AG10803 (cell line): Measurements from ENCODE around the gene KCNN4.
A peak's percentile ranks its signal among the peaks of the same experiment; 100 is the strongest.

Experiments used
- DNase-seq: peaks from one replicate; pipeline ENCODE4 v3.0.0; 2010; ENCODE audit warnings: low read depth
- H3K4me3 ChIP-seq: 2 replicates; pipeline ENCODE4 v1.5.1; 2011; ENCODE audit warnings: mild to moderate bottlenecking, low read length, control low read depth
- CTCF ChIP-seq: conservative IDR thresholded peaks from 2 replicates; pipeline ENCODE4 v1.5.1; 2011; ENCODE audit warnings: mild to moderate bottlenecking, low read length, control low read depth, inconsistent platforms

The KCNN4 gene

GRCh38 chr19:43752287-43752875 lies 28.4 kb downstream of the KCNN4 start:
- no peak for TF ChIP-seq CTCF
- DNase-seq = no peak
- no peak overlapping the region for H3K4me3 ChIP-seq

GRCh38 chr19:43751466-43752220 lies 29.1 kb downstream of the KCNN4 start:
- peak; percentile 70 for DNase-seq
- H3K4me3 ChIP-seq = no peak overlapping the region
- no peak for TF ChIP-seq CTCF

- H3K4me3 ChIP-seq = no peak overlapping the region
- no peak for DNase-seq
- TF ChIP-seq CTCF = no peak
These were observed 30.9 kb downstream of the KCNN4 start for GRCh38 chr19:43749898-43750297.

GRCh38 chr19:43749152-43749551 lies 31.6 kb downstream of the KCNN4 start:
- TF ChIP-seq CTCF = no peak
- H3K4me3 ChIP-seq = no peak overlapping the region
- DNase-seq = no peak

- TF ChIP-seq CTCF = no peak
- no peak for DNase-seq
- no peak overlapping the region for H3K4me3 ChIP-seq
These were observed 32.1 kb downstream of the KCNN4 start for GRCh38 chr19:43748685-43749084.

GRCh38 chr19:43748205-43748594 lies 32.6 kb downstream of the KCNN4 start:
- no peak for DNase-seq
- TF ChIP-seq CTCF = no peak
- no peak overlapping the region for H3K4me3 ChIP-seq

- TF ChIP-seq CTCF = no peak
- no peak for DNase-seq
- no peak overlapping the region for H3K4me3 ChIP-seq
These were observed 33.1 kb downstream of the KCNN4 start for GRCh38 chr19:43747557-43748204.
